Measurements from ENCODE around the gene KRTAP9-8. TPM values are rescaled to one million over a fixed set of nuclear protein-coding genes. Genes with fewer than 3 reads are reported as not detected.
"Not testable (repeated sequence)": the region's sequence is repeated elsewhere in the genome, so short reads cannot be mapped to it uniquely, and the experiment has no call there.

The KRTAP9-8 gene
- total RNA-seq, 1 donor from 2014 or later = not detected

DNA sequence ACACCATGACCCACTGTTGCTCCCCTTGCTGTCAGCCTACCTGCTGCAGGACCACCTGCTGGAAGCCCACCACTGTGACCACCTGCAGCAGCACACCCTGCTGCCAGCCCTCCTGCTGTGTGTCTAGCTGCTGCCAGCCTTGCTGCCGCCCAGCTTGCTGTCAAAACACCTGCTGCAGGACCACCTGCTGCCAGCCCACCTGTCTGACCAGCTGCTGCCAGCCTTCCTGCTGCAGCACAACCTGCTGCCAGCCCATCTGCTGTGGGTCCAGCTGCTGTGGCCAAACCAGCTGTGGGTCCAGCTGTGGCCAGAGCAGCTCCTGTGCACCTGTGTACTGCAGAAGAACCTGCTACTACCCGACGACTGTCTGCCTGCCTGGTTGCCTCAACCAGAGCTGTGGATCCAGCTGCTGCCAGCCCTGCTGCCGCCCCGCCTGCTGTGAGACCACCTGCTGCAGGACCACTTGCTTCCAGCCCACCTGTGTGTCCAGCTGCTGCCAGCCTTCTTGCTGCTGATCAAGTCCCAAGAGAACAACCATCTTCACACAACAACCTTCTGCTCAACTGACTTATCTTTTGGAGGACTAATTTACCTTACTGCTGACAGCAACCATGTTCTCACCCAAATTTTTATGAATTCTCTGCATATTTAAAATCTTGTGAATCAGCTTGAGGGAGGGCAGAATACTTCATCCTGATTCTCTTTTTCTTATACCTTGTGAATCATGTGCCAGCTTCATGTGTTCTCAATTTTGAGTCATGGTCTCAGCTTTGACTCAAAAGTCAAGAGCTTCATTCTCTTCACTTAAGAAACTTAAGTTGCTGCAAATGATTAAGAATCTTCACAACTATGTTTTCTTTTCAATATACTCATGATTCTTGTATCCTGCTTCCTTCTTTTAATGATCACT, 17.8 kb downstream of the KRTAP9-8 start, which contains the start of gene KRTAP9-9:
KRTAP9-9 (plus strand) TSS at position 4 of the 910 bp plus-strand sequence.
- intact Hi-C loops (cut with micrococcal nuclease) = not testable (repeated sequence)

DNA sequence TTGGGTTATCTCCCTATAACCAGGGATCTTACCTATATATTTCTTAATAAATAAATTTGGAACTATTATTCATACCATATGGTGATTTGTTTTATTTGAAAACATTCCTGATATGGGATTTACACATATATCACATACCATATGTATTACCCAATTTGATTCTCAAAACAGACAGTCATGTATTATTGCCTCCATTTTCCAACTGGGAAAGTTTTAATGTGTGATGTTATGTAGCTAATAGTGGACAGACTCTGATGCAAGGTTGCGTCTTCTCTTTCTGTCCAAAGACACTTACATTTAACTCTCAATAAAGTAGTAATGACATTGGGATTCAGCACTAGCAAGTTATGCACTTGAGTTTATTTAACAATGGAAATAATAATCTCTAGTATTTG, 18.5 kb downstream of the KRTAP9-8 start:
- intact Hi-C loops (cut with micrococcal nuclease) = no loop called here

DNA sequence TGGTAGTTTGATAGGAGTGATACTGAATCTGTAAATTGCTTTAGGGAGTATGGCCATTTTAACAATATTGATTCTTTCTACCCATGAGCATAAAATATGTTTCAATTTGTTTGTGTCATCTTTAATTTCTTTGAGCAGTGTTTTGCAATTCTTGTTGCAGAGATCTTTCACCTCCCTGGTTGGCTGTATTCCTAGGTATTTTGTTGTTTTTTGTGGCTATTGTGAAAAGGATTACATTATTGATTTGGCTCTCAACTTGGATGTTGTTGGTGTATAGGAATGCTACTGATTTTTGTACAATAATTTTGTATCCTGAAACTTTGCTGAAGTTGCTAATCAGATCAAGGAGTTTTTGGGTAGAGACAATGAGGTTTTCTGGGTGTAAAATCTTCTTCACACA, 20.6 kb downstream of the KRTAP9-8 start:
- intact Hi-C loops (cut with micrococcal nuclease) = no loop called here

DNA sequence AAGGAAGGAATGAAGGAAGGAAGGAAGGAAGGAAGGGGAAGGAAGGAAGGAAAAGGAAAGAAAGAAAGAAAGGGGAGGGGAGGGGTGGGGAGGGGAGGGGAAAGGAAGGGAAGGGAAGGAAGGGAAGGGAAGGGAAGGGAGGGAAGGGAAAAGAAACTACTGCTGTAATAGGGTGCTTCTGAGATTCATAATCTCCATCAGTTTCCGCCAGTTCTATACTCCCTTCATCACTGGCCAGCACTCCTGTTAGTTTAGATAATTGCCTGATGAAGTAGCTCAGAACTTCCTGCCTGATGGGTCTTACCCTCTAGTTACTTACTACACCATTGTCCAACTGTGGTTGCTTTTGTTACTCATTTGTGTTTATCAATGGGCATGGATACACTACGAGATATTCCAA, 25.4 kb downstream of the KRTAP9-8 start:
- intact Hi-C loops (cut with micrococcal nuclease) = no loop called here

DNA sequence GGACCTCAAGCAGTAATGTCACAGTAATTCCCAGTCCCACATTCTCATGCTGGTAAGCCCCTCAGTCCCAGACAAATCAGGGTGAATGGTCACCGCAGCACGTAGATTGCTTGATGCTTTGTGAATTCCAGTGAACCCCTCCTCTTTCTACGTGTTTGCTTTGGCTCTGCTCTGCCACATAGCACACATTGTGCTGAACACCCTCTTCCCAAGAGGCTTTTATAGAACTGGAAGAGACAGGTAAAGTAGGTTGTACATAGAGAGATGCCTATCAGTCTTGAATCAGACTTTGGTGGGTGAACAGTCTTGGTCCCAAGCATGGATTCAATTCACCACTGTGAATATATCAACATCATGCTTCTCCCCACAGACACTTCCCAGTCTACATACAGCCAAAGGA, 26.8 kb downstream of the KRTAP9-8 start:
- intact Hi-C loops (cut with micrococcal nuclease) = no loop called here

DNA sequence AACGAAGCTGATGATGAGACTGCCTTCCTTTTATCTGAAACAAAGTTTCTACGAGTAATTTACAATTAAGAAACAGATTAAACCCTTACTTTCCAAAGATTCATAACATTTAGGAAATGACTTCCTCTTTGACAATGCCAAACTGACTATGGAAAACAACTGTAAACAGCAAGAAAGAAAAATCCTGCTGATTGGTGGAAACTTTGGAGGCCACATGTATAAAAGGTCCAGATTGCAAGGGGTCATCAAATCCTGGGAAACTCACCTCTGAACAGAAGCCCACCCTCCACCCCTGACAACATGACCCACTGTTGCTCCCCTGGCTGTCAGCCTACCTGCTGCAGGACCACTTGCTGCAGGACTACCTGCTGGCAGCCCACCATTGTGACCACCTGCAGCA, 27.3 kb downstream of the KRTAP9-8 start, which contains the start of gene KRTAP9-6:
KRTAP9-6 (plus strand) TSS at position 301 of the 400 bp plus-strand sequence; CDS start at position 301, 0 bp downstream.
- intact Hi-C loops (cut with micrococcal nuclease) = no loop called here

DNA sequence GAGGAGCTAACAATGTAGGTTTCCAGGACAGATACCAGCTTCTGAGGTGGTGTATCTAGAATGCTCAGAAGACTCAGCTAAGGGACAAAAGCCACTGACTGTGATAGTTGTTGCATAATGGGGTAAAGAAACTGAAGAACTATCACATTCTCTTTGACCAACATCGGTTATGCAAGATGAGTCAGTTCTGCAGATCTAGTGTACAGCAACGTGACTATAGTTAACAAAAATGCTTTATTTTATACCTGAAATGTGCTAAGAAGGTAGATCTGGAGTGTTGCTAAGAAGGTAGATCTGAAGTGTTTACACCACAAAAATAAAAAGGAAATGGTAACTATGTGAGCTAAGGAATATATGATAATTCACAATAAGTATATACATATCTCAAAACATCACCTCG, 29.9 kb downstream of the KRTAP9-8 start:
- intact Hi-C loops (cut with micrococcal nuclease) = no loop called here

DNA sequence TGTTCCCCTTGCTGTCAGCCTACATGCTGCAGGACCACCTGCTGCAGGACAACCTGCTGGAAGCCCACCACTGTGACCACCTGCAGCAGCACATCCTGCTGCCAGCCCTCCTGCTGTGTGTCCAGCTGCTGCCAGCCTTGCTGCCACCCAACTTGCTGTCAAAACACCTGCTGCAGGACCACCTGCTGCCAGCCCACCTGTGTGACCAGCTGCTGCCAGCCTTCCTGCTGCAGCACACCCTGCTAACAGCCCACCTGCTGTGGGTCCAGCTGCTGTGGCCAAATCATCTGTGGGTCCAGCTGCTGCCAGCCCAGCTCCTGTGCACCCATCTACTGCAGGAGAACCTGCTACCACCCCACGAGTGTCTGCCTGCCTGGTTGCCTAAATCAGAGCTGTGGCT, 33.5 kb downstream of the KRTAP9-8 start:
- intact Hi-C loops (cut with micrococcal nuclease) = not testable (repeated sequence)

DNA sequence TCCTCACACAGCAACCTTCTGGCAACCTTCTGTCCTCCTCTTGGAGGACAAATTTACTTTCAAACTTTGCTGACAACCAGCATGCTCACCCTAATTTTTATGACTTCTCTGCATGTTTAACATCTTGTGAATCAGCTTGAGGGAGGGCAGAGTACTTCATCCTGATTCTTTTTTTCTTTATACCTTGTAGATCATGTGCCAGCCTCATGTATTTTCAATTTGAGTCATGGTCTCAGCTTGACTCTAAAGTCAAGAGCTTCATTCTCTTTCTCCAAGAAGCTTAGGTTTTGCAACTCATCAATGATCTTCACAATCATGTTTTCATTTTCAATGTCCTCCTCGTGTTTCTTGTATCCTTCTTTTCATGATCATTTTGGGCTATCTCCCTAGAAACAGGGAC, 34.1 kb downstream of the KRTAP9-8 start:
- intact Hi-C loops (cut with micrococcal nuclease) = no loop called here

DNA sequence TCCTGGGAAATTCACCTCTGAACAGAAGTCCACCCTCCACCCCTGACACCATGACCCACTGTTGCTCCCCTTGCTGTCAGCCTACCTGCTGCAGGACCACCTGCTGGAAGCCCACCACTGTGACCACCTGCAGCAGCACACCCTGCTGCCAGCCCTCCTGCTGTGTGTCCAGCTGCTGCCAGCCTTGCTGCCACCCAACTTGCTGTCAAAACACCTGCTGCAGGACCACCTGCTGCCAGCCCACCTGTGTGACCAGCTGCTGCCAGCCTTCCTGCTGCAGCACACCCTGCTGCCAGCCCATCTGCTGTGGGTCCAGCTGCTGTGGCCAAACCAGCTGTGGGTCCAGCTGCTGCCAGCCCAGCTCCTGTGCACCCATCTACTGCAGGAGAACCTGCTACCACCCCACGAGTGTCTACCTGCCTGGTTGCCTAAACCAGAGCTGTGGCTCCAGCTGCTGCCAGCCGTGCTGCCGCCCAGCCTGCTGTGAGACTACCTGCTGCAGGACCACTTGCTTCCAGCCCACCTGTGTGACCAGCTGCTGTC, 37.9 kb downstream of the KRTAP9-8 start, which contains the start of gene KRTAP9-7:
KRTAP9-7 (plus strand) TSS at position 51 of the 543 bp plus-strand sequence; CDS start at position 51, 0 bp downstream.
- intact Hi-C loops (cut with micrococcal nuclease) = not testable (repeated sequence)

DNA sequence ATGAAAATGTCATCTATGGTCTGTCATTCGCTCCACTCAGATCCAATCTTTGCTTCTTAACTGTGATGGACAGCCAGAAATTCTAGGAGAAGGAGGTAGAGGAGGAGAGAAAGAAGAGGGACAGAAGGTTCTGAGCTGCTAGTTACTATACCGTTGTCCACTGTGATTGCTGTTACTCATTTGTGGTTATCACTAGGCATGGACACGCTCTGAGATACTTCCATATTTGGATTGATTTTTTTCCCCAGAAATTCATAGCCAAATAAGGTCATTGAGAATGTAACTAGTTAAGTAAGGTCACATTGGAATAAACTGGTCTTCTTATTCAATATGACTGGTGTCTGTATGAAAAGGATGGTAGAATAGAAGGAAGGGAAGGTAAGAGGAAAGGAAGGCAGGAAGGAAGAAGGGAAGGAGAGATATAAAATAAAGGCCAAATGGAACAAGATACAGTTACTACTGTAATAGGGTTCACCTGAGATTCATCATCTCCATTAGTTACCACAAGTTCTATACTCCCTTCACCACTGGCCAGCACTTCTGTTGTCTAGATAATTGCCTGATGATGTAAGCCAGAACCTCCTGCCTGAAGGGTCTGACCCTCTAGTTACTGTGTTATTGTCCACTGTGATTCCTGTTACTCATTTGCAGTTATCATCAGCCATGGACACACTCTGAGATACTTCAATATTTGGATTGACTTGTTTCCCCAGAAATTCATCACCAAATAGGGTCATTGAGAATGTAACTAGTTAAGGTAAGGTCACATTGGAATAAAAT, 40.6 kb downstream of the KRTAP9-8 start:
- intact Hi-C loops (cut with micrococcal nuclease) = no loop called here

DNA sequence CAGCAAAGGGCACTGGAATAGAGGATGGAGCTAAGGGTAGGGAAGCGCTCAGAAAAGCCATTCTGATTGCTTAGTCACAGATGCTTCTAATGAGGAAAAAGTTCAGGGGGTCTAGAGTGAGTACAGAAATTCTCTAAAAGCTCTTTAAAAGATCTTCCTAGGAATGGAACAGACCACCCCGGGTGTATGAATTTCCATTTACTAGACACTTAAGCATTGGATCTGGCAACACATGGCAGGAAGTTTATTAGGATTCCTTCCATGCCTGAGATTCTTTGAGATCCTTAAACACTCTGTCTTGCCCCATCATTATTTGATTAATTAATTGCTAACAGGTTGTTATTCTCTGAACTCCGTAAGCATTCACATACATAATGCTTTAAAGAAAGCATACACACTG, 46.2 kb downstream of the KRTAP9-8 start:
- intact Hi-C loops (cut with micrococcal nuclease) = no loop called here

DNA sequence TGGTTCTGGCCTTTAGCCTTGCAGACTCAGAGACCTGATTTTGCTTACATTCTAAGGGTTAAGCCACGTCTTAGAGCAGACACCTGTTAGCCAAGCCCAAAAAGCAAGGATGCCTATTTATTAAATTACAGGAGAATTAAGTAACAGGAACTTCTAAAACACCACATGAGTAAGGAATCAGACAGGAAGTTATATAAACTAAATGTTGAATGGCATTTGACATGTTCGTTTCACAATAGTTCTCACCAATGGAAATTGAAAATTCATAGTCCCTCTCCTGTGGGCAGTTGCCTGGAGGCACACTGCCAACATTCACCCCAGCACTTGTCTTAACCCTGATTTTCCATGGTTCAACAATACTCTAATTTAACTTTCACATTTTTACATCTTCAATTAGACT, 46.7 kb downstream of the KRTAP9-8 start:
- intact Hi-C loops (cut with micrococcal nuclease) = no loop called here

DNA sequence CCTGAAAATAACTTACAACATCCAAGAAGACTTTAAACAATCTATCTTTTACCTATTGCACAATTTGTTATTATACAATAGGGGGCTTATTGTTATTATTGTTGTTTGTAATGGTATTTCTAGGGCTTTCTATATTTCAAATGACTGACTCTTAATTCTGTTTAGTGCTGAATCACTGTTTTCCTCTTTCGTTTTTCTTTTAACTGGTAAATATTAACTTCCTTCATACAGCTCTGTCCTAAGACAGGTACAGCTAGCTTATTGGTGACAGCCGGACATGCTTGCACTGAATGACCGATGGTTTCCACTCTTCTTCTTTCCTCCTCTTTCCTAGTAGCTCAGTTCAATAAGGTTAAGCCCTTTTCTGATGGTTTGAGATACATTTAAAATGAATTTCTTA, 49.3 kb downstream of the KRTAP9-8 start:
- intact Hi-C loops (cut with micrococcal nuclease) = no loop called here

Other genes starting within 250 kb of the KRTAP9-8 start
- not detected in 2 replicates for gene KRTAP3-3, start 243.8 kb upstream of the KRTAP9-8 start, total RNA-seq
- not detected in 2 replicates for gene KRTAP3-2, start 238.1 kb upstream of the KRTAP9-8 start, total RNA-seq
- not detected in 2 replicates for gene KRTAP3-1, start 228.9 kb upstream of the KRTAP9-8 start, total RNA-seq
- gene KRTAP1-5, start 210.8 kb upstream of the KRTAP9-8 start, total RNA-seq = not detected in 2 replicates
- not detected in 2 replicates for gene KRTAP1-4, start 207.8 kb upstream of the KRTAP9-8 start, total RNA-seq
- gene KRTAP1-3, start 203.1 kb upstream of the KRTAP9-8 start, total RNA-seq = not detected in 2 replicates
- gene KRTAP1-1, start 196.5 kb upstream of the KRTAP9-8 start, total RNA-seq = not detected in 2 replicates
- not detected in 2 replicates for gene KRTAP2-1, start 190.7 kb upstream of the KRTAP9-8 start, total RNA-seq
- not detected in 2 replicates for gene KRTAP2-2, start 182.8 kb upstream of the KRTAP9-8 start, total RNA-seq
- gene KRTAP2-3, start 177.9 kb upstream of the KRTAP9-8 start, total RNA-seq = not detected in 2 replicates
- not detected in 2 replicates for gene KRTAP2-4, start 172.1 kb upstream of the KRTAP9-8 start, total RNA-seq
- gene KRTAP4-7, start 153.8 kb upstream of the KRTAP9-8 start, total RNA-seq = not detected in 2 replicates
- gene KRTAP4-8, start 139.9 kb upstream of the KRTAP9-8 start, total RNA-seq = not detected in 2 replicates
- gene KRTAP4-16, start 135.8 kb upstream of the KRTAP9-8 start, total RNA-seq = not detected in 2 replicates
- gene KRTAP4-9, start 132.6 kb upstream of the KRTAP9-8 start, total RNA-seq = not detected in 2 replicates
- not detected in 2 replicates for gene KRTAP4-11, start 119.6 kb upstream of the KRTAP9-8 start, total RNA-seq
- not detected in 2 replicates for gene KRTAP4-12, start 113.8 kb upstream of the KRTAP9-8 start, total RNA-seq
- gene KRTAP4-6, start 97.5 kb upstream of the KRTAP9-8 start, total RNA-seq = not detected in 2 replicates
- gene KRTAP4-5, start 88.2 kb upstream of the KRTAP9-8 start, total RNA-seq = not detected in 2 replicates
- not detected in 2 replicates for gene KRTAP4-4, start 77.3 kb upstream of the KRTAP9-8 start, total RNA-seq
- not detected in 2 replicates for gene KRTAP4-3, start 69.8 kb upstream of the KRTAP9-8 start, total RNA-seq
- not detected in 2 replicates for gene KRTAP4-2, start 59.8 kb upstream of the KRTAP9-8 start, total RNA-seq
- not detected in 2 replicates for gene KRTAP4-1, start 53.1 kb upstream of the KRTAP9-8 start, total RNA-seq
- not detected in 2 replicates for gene KRTAP9-1, start 48.1 kb upstream of the KRTAP9-8 start, total RNA-seq
- not detected in 2 replicates for gene KRTAP9-2, start 11.4 kb upstream of the KRTAP9-8 start, total RNA-seq
- not detected in 2 replicates for gene KRTAP9-3, start 5.5 kb upstream of the KRTAP9-8 start, total RNA-seq
- not detected in 2 replicates for gene KRTAP9-4, start 11.7 kb downstream of the KRTAP9-8 start, total RNA-seq
- not detected in 2 replicates for gene KRTAP9-9, start 17.4 kb downstream of the KRTAP9-8 start, total RNA-seq
- not detected in 2 replicates for gene KRTAP9-6, start 27.4 kb downstream of the KRTAP9-8 start, total RNA-seq
- gene KRTAP9-7, start 37.7 kb downstream of the KRTAP9-8 start, total RNA-seq = not detected in 2 replicates
- gene KRTAP29-1, start 64.9 kb downstream of the KRTAP9-8 start, total RNA-seq = not detected in 2 replicates
- gene KRTAP16-1, start 71.3 kb downstream of the KRTAP9-8 start, total RNA-seq = not detected in 2 replicates
- gene KRTAP17-1, start 77.7 kb downstream of the KRTAP9-8 start, total RNA-seq = not detected in 2 replicates
- gene KRT33A, start 112.8 kb downstream of the KRTAP9-8 start, total RNA-seq = not detected in 2 replicates
- gene KRT33B, start 131.8 kb downstream of the KRTAP9-8 start, total RNA-seq = not detected in 2 replicates
- not detected in 2 replicates for gene KRT34, start 144.3 kb downstream of the KRTAP9-8 start, total RNA-seq
- not detected in 2 replicates for gene KRT31, start 159.6 kb downstream of the KRTAP9-8 start, total RNA-seq
- gene KRT37, start 186.6 kb downstream of the KRTAP9-8 start, total RNA-seq = not detected in 2 replicates
- gene KRT38, start 203.0 kb downstream of the KRTAP9-8 start, total RNA-seq = not detected in 2 replicates
- not detected in 2 replicates for gene KRT32, start 229.4 kb downstream of the KRTAP9-8 start, total RNA-seq
- not detected in 2 replicates for gene KRT35, start 243.2 kb downstream of the KRTAP9-8 start, total RNA-seq

Measured in T-helper 2 cell treated with Interferon-gamma antibody and Interleukin-4, amounts not matched to agents 100 ng/mL and 5 ng/mL, for 36 hours (primary cell).